DMS 273 (cell line): ENCODE results near the gene DTNA.
"Not testable (repeated sequence)": the region's sequence is repeated elsewhere in the genome, so short reads cannot be mapped to it uniquely, and the experiment has no call there.

Source experiments
- DNase-seq: peaks from one replicate; lab custom pipeline; 2025; ENCODE audit not compliant: unreplicated experiment; lab: John Stamatoyannopoulos, UW

Gene DTNA

DNA sequence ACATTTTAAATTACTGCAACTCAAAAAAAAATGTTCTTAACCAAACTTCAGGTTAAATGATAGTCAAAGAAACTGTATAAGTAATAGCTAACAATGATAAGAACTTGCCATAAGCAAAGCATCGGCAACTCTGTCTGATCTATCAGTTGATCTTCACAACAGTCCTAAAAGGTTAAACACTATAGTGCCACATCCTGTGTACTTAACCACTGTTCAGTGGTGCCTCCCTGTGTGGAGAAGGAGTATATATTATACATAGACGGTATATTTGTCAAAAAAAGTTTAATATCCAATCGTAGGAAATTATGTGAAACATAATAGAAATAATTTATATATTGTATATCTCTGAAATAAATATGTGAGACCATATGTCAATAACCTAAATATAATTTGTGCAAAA lies 13.0 kb downstream of the DTNA start:
- no peak for DNase-seq

DNA sequence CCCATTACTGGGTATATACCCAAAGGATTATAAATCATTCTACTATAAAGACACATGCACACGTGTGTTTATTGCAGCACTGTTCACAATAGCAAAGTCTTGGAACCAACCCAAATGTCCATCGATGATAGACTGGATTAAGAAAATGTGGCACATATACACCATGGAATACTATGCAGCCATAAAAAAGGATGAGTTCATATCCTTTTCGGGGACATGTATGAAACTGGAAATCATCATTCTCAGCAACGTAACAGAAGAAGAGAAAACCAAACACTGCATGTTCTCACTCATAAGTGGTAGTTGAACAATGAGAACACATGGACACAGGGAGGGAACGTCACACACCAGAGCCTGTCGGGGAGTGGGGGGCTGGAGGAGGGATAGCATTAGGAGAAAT lies 15.6 kb downstream of the DTNA start:
- DNase-seq, result not testable (repeated sequence)

DNA sequence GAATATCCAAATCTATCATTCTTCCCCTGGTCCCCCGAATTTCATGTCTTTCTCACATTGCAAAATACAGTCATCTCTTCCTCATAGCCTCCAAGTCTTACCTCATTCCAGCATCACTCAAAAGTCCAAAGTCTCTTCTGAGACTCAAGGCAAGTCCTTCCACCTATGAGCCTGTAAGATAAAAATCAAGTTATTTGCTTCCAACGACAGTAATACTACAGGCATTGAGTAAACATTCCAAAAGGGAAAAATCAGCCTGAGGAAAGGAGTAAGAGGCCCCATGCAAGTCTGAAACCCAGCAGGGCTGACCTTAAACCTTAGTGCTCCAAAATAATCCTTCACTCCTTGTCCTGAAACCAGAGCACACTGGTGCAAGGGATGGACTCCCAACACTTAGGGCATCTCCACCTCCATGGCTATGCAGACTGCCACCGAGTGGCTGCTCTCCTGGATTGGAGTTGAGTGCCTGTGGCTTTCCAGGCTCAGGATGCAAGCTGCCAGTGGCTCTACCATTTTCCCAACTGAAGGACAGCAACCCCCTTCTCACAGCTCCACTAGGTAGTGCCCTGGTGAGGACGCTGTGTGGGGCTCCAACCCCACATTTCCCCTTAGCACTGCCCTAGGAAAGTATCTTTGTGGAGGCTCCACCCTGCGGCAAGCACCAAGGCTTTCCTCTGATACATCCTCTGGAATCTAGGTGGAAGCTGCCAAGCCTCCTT lies 16.3 kb downstream of the DTNA start:
- no peak for DNase-seq

DNA sequence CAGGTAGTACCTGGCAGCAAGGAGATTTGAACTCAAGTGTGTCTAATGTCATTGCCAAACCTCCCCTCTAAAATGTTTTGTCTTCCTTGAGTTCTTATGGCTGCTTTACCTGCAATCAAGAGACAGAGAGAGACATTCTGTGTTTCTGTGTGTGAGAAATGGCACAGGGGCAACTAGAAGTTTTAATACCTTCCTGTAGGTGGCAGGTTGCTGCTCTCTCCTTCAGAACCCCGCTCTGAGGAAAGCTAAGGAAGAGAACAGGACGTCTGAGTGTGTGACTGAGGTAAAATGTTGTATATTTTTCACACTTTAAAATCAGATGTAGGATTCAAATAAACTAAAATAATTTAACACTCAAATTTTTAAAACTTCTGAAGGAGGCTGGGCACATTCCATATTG lies 19.2 kb downstream of the DTNA start:
- DNase-seq, result peak; percentile 49

DNA sequence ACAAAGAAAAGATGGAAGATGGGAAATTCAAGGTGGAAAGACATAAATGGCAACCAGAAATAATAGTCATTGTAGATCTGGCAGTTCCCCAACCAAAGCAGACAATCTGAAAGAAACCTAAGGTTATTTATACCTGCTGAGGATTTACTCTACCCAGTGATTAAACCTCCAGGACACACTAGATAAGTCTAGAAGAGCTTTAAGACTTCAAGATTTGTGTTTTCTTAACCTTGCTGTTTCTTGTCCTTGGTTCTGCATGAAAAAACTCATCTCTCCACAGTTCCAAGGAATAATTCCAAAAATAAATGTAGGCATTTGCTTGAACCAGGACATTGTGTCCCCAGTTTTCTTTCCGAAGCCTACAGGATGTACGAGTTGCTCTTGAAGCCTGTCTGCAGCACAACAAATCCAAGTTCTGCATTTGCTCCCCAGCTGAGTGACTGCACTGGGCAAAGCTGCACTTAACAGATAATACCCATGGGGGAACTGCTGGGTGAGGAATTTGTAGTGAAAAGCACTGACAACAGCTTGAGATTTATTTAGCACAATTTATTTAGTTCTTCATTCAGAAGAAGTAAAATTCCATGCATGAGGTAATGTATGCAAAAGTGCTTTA lies 19.8 kb downstream of the DTNA start:
- no peak for DNase-seq

DNA sequence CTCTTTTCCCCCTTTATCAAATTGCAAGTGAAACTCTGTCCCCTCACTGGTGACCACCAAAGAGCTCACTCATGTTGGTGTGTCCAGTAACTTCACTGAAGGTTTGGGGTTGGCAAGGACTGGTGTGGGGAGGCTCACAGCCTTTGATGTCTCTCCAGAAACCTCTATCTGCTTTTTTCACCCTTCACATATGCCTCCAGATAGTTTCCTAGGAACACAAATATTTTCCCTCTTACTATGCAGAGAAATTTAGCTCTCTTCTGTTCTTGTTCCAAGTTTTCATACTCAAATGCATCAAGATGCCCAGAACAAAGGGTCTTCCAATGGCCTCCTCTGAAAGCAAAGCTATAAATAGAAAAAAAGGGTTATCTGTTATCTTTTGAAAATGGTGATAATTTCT lies 20.7 kb downstream of the DTNA start:
- DNase-seq, result no peak

DNA sequence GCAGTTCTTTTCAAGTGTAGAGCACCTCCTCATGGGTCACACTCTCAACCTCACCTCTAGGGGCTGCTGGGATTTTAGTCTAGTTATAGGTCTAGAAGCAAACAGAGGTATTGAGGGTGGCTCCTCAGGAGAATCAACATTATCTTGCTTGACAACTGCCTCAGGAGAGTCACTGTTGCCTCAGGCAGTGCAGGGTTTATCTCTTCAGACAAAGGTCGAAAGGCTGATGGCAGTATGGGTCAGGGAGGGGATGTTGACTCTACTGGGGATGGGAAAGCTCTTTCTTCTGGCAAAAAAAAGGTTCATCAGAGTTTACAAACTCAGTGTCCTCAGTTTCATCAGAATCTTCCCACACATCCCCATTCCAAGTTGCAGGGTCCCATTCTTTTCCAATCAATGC lies 24.0 kb downstream of the DTNA start:
- no peak for DNase-seq

DNA sequence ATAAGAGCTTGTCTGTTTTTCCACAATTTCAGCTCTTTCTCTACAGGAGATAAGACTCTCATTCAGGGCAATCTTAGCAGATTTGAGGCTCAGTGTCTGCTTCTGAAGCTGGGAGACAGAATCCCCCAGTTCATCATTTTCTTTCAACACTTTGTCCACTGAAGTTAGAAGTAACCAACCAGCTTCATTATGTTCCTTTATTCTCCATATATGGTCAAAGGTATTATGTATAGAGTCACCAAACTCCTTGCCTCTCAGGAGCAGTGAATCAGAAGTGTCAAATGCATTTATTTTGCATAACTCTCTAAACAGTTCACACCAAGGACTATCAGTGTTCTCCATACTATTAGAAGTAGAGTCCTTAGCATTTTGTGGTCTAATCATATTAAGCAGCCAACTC lies 24.4 kb downstream of the DTNA start:
- DNase-seq, result not testable (repeated sequence)

DNA sequence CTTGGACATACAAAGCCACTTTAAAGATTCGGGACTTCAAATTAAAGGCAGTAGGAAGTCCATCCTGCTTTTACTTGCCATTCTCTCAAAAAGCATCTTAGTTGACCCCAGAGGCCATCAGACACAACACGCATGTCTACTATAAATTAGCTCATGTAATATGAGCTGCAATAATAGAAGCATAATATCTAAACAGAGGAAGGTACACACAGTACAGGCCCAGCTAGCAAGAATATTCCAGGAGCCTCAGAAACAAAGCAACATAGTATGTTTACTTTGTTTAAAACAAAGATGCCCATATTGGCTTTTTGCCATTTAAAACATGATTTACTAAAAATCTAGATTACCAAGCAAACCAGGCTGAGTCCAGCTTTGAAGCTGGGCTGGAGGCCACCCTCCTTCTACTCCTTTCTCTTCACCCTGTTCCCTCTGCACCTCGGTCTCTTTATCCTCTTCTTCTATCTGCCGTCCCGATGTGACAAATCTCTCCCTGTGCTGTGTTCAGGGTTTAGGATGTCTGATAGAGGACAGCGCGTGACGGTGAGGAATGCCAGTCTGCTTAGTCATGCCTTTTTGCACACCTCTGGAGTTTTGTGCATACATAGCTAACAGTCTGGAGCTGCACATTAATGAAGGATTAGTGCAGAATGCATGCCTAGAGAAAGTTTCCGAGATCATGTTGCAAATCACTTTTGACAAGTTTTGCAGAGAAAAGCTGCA lies 28.2 kb downstream of the DTNA start:
- no peak for DNase-seq

DNA sequence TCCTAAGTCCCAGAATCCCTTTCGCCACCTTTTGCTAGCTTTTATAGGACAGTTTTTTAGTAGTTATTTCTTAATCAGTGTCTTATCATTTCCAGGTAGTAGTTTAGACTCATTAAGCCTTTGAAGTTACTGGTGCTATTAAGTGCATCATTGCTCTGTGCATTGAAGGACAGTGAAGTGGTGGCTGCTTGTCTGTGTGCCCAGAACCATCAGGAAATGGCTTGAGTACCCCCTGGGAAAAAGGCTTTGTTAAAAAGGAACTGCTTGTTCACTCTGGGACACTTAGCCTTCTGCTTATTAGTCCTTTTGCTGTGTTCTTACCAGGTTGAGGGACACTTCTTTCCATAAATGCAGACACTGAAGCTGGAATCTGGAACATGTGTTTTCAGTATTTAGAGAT lies 30.0 kb downstream of the DTNA start:
- DNase-seq, result no peak

DNA sequence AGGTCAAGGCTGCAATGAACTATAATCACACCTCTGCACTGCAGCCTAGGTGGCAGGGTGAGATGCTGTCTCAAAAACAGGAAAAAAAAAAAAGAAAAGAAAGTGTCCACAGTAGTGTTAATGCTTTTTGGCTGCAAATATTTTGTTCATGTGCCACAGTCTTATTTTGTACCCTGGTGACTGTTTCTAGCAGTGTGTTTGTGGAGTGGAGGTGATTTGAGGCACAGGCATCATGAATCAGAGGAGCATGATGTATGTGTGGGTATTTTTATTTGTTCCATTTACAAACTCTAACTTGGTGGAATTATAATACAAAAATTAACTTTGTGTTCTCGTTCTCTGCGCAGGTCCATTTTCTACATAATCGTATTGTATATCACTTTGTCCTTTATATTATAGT lies 30.6 kb downstream of the DTNA start:
- DNase-seq, result no peak

DNA sequence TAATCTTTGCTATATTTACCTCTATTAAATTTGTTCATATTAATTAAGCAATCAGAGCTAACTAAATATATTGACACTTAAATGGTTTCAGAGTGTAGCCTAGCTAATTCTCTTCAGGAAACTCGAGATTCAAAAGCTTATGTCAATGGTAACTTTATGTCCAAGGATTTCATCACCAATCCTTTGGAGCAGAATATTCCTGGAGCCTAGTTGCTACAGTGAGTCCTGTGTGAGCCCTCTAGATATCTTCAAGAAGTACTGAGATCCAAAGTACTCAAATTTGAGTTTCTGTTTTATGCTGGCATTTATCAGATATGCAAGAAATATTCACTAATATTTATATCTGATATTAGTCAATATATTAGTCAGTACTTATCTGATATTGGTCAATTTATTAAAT lies 31.3 kb downstream of the DTNA start:
- no peak for DNase-seq

DNA sequence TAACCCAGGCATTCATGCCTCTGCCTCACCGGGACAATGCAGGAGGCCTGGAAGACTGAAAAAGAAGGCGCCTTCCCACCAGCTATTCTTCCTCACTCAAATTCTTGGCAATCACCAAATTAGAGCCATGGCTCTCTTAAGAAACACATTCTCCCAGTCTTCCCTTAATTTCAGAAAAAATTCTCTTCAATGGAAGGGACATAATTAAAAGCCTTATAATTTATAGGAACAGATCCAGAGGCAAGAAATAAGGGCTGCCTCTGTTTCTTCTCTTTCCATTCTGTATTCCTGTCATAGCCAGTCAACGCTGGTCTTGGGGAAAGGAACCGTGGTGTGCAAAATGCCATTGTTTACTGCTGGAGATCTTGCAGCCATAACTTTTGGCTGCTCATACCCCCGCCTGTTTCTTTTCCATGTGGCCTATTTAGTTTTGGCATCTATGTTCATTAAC lies 32.8 kb downstream of the DTNA start:
- no peak for DNase-seq

DNA sequence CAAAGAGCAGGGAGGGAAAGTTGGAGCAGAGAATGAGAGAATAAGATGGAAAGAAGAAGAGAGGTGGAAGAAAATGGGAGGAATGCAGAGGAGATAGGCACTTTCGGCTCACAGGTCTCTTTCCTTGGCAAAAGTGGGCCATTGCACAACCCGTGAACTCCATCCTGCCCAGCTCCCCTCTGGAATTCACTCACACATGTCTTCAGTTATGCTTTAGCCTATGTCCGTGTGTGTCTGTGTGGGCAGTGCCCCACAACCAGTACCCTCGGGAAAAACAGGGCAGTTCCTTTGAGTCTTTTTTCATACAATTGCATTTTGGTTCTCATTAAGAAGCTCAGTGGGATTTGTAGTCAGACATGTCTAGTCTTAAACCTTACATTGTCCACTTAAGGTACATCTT lies 34.5 kb downstream of the DTNA start:
- no peak for DNase-seq

DNA sequence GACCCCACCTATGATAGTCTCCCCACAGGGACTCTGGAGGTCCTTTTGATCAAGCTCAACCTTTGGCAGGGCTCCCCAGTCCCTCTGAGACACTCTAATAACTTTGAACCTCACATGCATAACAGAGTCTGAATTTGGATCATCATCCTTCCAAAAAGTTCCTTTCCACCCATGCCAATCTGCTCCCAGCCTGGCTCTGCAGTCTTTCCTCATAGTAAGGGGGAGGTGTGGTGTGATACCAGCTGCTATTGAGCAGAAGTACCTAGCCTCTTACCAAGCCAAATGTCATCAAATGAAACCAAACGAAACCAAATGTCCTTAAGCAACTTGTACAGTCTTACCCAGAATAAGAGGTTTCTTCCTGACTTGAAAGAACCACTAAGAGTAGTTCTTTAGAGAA lies 36.5 kb downstream of the DTNA start:
- no peak for DNase-seq

DNA sequence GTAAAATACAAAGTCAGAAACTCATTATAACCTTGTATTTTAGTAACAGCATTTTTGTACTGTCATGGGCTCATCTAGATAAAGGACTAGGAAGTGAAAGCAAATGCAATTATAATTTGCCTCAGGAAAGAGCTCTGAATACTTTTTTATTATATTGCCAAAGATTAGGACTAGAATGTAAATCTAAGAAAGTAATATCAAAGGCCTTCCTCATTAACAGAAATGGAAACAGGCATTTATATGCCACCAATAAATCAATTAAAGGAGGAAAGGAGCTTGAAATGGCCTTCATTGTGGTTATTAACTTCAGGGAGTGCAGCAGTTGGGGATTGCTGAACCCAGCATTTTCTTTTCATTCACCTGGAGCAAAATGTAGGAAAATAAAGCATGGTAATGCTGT lies 39.6 kb downstream of the DTNA start:
- no peak for DNase-seq

DNA sequence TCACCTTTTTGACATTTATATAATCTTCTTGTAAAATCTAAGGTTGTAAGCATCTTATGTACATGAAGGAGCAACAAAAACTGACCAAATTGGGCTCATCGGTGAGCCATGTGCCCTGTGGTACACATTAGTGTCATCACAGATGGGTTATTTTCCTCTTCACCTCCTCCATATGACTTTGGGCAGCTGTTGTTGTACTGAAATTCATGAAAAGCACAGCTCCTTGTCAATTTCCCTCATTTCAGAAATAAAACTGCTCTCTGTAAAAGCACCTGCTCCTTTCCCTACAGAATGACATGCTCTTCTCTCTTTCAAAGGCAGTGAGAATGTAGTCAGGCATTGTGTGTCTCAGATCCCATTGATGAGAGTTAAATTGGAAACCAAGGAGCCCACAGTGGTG lies 42.0 kb downstream of the DTNA start:
- DNase-seq, result no peak

DNA sequence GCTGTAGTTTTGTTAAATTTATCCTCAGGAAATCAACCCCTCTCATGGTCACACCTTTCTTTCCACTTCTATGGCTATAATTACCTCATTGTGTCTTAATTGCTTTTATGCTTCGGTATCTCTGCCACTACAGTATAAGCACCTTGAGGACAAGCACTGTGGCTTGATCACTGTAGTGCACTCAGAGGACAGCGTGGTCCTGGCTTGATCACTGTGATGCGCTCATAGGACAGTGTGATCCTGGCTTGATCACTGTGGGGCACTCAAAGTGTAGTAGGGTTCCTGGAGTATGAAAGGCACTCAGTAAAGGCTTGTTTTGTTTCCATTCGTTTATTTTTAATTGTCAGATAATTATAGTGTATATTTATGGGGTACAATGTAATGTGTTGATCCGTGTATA lies 44.2 kb downstream of the DTNA start:
- DNase-seq, result no peak

DNA sequence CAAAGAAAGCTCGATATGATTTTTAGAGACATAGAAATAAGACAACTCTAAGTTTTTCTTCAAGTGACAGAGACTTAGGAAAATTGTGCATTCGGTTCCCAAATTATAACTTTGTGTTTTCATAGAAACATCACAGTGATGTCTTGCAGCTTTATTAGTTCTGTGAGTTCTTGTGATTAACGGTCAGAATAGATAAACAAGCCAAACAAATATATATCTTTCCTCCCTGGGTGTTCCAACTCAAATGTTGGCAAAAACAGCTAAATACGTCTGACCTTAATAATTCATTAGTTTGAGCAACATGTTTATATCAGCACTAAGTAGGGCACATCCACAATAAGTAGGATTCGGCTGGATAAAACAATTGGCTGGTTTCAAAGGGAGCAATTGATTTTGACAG lies 47.6 kb downstream of the DTNA start:
- DNase-seq, result no peak

DNA sequence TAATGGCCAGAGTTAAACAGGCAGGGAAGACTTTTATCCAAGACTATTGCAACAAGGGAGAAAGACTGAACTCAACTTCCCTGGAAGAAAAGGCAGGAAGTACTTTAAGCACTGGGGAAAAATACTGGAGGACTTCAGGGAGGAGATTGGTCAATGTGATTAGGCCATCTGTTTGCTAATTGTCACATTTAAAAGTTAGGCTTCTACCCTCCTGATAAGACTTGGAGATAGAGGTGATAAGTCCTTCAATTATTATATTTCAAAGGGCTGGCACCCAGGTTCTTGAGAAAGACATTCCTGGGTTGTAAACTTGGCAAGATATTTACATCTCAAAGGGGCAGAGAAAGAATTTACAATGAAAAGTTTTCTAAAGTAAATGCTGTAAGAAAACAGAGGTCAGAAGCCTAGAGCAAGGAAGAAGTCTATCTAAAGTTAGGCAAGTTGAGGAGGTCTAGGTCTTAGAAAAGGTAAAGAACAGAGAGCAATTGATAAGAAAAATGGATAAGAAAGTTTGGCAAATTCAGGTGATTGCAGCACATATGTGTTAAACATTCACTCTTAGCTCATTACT lies 48.4 kb downstream of the DTNA start:
- DNase-seq, result no peak

DNA sequence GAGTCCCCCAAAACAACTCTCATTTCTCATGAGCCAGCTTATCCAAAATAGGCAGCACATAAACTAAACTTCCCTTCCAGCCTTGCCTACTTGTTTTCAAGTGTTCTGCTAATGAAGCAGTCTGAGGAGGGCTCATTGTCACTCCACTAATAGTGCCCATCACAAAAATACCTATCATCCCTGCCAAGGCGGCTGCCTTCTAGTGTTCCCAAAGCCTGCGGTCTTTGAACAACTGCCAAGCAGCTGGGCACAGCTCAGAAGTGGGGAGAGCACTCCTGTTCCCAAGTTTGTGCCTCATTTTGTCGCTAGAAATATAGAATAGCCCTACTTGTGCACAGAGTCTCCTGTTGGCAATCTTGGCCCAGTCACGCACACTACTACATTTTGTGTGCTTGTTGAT lies 50.3 kb downstream of the DTNA start:
- no peak for DNase-seq

DNA sequence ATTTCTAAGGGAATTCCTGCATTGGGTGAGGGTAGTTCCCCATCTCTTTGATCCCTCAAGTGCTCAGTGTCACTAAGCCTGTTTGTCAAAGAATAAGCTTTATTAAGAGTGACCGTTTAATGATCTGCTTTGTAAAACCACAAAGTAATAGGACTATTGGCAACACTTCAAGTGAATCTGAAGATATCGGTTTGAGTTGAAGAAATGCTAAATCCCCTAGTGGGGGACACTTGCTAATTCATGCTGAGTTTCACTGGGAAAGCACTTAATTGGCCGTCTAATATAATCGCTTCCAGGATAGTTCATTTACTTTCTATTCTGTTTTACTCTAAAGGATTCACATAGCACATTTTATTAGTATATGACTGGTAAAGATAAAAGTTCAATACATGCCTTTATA lies 54.4 kb downstream of the DTNA start:
- DNase-seq, result no peak
